GM03348 (cell line): ENCODE measurements around the gene HOXB13.
"Not testable (repeated sequence)": the region's sequence is repeated elsewhere in the genome, so short reads cannot be mapped to it uniquely, and the experiment has no call there.

Source experiments
- DNase-seq: peaks from one replicate; pipeline ENCODE4 v3.0.0; 2012; ENCODE audit warnings: low spot score

The HOXB13 gene

GRCh38 chr17:48726114-48726915, 2.2 kb downstream of the HOXB13 start:
- no peak for DNase-seq

- no peak for DNase-seq
Observed at GRCh38 chr17:48725288-48726064, 3.1 kb downstream of the HOXB13 start.

GRCh38 chr17:48725004-48725287, 3.6 kb downstream of the HOXB13 start:
- DNase-seq: no peak

GRCh38 chr17:48724251-48725003, 4.1 kb downstream of the HOXB13 start:
- DNase-seq: peak; percentile 85

GRCh38 chr17:48723423-48724250, 4.9 kb downstream of the HOXB13 start:
- DNase-seq: peak; percentile 48

GRCh38 chr17:48722915-48723422, 5.6 kb downstream of the HOXB13 start, which contains the start of gene PRAC2:
Gene PRAC2 (plus strand): TSS chr17:48723185. CDS start chr17:48724411, 1,226 bp downstream.
- no peak for DNase-seq

- no peak for DNase-seq
Observed at GRCh38 chr17:48722201-48722907, 6.2 kb downstream of the HOXB13 start, which contains the start of gene PRAC1. Gene PRAC1 (minus strand): TSS chr17:48722518. CDS start chr17:48722392, 126 bp downstream.

- DNase-seq: no peak
Observed at GRCh38 chr17:48721009-48721402, 7.5 kb downstream of the HOXB13 start.

GRCh38 chr17:48720266-48721008, 8.1 kb downstream of the HOXB13 start:
- no peak for DNase-seq

GRCh38 chr17:48719642-48720265, 8.8 kb downstream of the HOXB13 start:
- DNase-seq: no peak

- no peak for DNase-seq
Observed at GRCh38 chr17:48718761-48719641, 9.5 kb downstream of the HOXB13 start.

GRCh38 chr17:48718227-48718760, 10.3 kb downstream of the HOXB13 start:
- DNase-seq: no peak

GRCh38 chr17:48717367-48718226, 11.0 kb downstream of the HOXB13 start:
- no peak for DNase-seq

GRCh38 chr17:48716549-48716948, 12.0 kb downstream of the HOXB13 start:
- DNase-seq: not testable (repeated sequence)

- peak; percentile 1 for DNase-seq
Observed at GRCh38 chr17:48715496-48716399, 12.8 kb downstream of the HOXB13 start.

GRCh38 chr17:48711128-48711527, 17.4 kb downstream of the HOXB13 start:
- peak; percentile 44 for DNase-seq
